Stimulated activated CD4-positive, alpha-beta T cell treated with anti-CD3 and anti-CD28 coated beads, Interleukin-1b, Interleukin-23, amount 100 ng/mL, for 4 hours (primary cell): ENCODE data around the gene C3orf20.

ENCODE experiments used
- DNase-seq, 2 donors: peaks; one replicate each; pipeline ENCODE4 v3.0.0-alpha.2; 2020; ENCODE audit warnings: low read depth in 2 of 2

The C3orf20 gene

DNA sequence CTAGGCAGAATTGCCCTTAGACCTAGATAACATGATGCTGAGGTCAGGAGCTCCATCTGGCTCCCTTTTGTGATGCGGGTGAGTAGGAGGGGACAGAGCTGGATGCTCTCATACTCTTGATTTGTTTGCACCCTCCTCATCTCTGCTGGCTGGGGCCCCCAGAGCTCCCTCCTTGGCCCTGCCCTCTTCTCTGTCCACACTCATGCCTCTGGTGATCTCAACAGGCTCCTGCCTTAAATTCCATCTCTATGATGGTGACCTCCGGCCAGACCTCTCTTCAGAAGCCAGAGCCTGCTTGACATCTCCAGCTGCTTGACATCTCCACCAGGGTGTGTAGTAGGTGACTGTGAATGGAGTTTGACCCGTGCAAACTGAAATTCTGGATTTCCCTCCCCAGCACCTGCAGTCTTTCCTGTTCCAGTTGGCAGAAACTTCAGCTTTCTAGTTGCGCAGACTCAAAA lies 139.5 kb downstream of the C3orf20 start:
- DNase-seq: no peak

DNA sequence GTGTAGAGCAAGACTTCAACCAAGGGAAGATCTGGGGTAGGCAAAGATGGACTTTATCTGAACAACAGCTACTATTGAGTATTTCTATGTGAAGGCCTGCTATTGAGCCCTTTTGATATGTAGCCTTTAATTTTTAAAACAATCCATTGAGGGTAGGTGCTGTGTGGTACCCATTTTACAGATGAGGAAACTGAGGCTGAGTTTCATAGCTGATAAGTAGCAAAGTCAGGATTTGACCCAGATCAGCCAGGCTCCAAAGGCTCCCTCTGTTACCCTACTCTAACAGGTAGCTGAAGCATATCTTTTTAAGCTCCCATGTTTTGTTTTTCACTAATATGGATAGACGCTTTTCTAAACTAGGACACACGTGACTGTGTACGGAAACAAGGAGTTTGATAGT lies 141.4 kb downstream of the C3orf20 start:
- no peak for DNase-seq

DNA sequence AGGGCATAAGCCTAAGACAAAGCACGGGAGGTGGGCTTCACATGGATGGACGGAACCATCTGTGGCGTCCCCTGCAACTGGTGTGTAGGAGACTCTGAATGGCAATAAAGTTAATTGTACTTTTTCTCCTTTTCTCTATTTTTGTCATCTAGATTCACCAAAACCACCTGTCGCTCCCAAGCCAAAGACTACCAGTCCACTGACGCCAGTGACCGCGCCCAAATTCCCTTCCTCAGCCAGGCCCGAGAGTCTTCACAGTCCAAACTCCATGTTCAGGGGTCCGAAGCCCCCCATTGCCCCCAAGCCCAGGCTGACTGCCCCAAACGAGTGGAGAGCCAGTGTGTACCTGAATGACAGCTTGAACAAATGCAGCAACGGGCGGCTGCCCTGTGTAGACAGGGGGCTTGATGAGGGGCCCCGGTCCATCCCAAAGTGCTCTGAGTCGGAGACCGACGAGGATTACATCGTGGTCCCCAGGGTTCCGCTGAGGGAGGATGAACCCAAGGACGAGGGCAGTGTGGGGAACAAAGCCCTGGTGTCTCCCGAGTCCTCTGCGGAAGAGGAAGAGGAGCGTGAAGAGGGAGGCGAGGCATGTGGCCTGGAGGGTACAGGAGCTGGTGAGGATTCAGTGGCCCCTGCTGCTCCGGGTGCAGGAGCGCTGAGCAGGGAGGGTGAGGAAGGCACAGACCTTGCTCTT lies 144.0 kb downstream of the C3orf20 start, which contains the start of gene FGD5:
Gene FGD5 (plus strand): TSS at position 159 of the 697 bp plus-strand sequence. CDS start 110 bp downstream, at position 269.
- no peak for DNase-seq

DNA sequence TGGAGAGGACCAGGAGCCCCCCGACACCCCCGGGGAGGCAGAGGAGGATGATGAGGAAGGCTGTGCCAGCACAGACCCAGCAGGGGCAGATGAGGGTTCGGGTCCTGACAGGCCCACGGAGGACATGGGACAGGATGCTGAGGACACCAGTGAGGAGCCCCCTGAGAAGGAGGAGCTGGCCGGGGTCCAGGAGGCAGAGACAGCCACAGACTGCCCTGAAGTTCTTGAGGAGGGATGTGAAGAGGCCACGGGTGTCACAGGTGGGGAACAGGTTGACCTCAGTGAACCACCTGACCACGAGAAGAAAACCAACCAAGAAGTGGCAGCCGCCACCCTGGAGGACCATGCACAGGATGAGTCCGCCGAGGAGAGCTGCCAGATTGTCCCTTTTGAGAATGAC lies 144.7 kb downstream of the C3orf20 start:
- no peak for DNase-seq

DNA sequence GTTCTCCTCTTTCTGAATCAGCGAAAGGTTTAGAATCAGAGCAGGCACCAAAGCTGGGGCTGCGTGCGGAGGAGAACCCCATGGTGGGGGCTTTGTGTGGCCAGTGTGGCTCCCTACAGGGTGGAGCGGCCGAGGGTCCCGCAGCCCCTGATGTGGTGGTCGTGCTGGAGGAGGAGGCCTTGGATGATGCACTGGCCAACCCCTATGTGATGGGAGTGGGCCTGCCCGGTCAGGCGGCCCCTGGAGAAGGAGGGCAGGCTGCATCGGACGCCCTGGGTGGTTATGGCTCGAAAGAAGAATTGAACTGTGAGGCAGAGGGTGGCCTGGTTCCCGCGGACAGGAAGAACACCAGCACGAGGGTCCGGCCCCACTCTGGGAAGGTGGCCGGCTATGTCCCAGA lies 145.2 kb downstream of the C3orf20 start:
- DNase-seq: no peak

DNA sequence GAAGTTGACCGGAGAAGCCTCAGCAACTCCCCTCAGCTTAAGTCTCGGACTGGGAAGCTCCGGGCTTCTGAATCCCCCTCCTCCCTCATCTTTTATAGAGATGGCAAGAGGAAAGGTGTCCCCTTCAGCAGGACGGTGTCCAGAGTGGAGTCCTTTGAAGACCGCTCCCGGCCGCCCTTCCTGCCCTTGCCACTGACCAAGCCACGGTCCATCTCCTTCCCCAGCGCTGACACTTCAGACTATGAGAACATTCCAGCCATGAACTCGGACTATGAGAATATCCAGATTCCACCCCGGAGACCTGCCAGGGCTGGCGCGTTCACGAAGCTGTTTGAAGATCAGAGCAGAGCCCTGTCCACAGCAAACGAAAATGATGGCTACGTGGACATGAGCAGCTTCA lies 146.2 kb downstream of the C3orf20 start:
- DNase-seq: no peak

DNA sequence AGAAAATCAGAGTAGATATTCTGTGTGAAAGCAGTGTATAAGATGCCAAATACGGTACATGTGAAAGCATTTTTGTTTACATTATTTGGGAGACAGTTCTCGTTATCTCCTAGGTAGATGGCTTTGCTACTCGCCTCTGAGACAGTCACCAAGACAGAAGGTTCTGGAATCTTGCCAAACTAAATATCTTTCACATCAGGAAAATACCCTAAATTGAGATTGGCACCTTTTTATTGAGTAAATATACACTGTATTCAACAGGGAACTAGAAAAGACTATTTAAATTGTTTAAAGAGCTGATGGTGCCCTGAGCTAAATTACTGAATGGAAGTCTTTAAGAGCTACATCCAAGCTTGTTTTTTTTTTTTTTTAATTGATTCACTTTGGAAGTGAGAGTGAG lies 147.2 kb downstream of the C3orf20 start:
- no peak for DNase-seq
